CD4-positive, alpha-beta T cell treated with Interferon alpha-2 for 1 hour (primary cell): ENCODE results near the gene EFNA1.

Source experiments
- DNase-seq, 2 donors: peaks; one replicate each; pipeline ENCODE4 v3.0.0-alpha.2; 2020 to 2022

The EFNA1 gene, protein sequence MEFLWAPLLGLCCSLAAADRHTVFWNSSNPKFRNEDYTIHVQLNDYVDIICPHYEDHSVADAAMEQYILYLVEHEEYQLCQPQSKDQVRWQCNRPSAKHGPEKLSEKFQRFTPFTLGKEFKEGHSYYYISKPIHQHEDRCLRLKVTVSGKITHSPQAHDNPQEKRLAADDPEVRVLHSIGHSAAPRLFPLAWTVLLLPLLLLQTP

DNA sequence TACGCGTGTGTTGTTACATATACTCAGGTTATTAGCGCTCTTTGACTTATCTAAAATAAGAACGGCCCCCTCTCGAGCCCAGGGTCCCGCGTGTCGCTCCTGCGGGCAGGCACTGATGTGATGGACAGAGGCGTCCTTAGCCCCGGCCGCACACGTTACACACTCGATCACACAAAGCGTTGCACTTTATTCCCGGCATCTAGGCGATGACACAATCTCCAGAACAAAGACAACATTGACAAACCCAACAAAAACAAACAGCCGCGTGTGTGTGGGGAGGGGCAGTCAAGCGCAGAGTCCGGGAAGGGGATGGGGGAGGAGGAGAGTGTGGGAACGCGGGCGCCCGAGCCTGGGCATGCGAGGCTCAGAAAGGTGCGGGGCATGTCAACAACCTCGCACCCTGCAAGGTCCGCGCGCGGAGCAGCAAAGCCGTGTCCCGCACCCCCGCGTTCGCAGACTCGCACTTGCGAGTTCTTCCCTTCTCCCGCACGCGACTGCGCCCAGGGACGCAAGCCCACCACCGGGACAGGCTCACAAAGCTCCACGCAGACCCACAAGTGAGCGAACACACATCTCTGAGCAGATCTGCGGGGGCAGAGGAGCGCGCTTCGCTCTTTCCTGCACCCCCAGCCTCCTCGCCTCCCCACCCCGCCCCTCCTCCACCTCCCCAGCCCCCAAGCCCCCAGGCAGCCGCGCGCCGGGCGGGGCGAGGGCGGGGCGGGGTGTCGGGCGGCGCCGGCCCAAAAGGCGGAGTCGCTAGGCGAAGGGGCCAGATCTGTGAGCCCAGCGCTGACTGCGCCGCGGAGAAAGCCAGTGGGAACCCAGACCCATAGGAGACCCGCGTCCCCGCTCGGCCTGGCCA lies at the start of gene EFNA1:
EFNA1 (plus strand) TSS at position 772 of the 862 bp plus-strand sequence. CDS start 102 bp downstream, outside the sequence.
- DNase-seq, result peak; percentile 14 to 54

DNA sequence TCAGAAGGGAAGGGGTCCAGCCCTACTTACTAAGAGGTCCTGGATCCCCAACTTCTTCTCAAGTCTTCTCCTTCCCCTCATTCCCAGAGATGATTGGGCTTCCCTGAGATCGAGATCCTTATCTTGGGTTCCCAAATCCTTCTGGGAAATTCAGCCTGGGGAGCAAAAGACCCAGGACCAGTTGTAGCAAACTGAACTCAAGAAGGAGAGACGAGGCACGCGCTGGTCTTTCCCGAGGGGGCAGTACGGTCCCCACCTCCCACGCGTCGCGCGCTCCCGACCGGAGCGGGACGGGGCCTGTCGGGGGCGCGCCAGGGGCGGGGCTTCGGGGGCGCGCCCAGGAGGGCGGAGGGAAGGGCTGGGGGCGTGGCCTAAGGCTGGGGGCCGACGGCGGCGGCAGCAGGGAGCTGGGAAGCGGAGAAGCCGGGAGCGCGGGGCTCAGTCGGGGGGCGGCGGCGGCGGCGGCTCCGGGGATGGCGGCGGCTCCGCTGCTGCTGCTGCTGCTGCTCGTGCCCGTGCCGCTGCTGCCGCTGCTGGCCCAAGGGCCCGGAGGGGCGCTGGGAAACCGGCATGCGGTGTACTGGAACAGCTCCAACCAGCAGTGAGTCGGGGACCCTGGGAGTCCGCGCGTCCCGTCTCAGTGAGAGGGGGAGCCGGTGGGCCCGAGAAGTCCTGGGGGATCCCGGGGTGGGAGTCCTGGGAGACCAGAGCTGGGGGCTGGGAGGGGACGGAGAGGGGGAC lies 49.0 kb upstream of the EFNA1 start, which contains the start of gene EFNA3:
EFNA3 (plus strand) TSS at position 369 of the 741 bp plus-strand sequence; CDS start at position 474, 105 bp downstream.
- DNase-seq, result peak; percentile 54 to 79

DNA sequence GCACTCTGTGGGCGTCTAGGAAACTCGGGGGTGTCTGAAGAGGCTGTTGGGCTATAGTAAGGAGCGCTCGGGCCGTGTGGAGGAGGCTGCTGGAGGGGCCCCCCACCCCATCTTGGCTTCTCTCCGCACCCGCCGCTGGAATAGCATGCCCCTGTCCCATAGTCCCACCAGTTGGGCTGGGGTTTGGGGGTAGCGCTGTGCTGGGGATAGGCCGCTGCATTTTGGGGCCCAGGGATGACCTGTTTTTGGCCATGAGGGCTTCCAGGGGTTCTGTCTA lies 48.5 kb upstream of the EFNA1 start:
- DNase-seq, result no peak

DNA sequence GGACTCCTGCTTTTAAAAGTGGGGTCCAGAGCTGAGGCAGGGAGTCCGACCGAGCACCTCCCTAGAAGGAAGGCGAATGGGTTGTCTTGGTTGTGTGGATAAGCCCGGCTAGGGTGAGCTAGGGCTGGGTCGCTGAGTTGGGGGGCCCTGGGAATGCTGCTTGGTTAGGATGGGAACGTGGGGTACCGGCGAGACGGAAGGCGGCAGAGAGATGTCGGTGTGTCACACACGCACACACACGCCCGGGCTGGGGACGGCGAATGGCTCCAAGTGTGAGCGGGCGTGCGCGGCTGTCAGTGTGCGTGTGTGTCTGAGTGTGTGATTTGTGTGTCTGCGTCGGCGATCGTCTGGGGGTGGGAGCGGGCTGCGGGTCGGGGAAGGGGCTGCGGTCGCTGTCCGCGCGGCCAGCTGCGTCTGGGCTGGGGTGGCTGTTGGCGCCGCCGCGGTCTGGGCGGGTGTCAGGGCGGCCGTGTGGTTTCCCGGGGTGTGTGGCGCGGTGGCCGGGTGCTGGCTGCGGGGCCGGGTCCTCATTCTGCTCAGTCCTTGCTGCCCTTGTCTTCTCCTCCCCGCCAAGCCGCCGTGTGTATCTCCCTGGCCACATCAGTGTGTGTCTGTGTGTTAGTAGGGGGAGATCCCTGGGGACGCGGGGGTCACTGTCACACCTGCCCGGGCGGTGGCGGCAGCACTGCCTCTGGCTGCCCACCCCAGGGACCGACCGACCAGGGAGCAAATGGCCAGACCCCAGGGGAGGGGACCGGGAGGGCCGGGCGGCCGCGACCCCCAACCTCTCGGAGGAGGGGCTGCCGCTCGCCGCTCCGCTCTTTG lies 48.0 kb upstream of the EFNA1 start:
- peak in 1 of 2 donors; percentile 37 for DNase-seq

DNA sequence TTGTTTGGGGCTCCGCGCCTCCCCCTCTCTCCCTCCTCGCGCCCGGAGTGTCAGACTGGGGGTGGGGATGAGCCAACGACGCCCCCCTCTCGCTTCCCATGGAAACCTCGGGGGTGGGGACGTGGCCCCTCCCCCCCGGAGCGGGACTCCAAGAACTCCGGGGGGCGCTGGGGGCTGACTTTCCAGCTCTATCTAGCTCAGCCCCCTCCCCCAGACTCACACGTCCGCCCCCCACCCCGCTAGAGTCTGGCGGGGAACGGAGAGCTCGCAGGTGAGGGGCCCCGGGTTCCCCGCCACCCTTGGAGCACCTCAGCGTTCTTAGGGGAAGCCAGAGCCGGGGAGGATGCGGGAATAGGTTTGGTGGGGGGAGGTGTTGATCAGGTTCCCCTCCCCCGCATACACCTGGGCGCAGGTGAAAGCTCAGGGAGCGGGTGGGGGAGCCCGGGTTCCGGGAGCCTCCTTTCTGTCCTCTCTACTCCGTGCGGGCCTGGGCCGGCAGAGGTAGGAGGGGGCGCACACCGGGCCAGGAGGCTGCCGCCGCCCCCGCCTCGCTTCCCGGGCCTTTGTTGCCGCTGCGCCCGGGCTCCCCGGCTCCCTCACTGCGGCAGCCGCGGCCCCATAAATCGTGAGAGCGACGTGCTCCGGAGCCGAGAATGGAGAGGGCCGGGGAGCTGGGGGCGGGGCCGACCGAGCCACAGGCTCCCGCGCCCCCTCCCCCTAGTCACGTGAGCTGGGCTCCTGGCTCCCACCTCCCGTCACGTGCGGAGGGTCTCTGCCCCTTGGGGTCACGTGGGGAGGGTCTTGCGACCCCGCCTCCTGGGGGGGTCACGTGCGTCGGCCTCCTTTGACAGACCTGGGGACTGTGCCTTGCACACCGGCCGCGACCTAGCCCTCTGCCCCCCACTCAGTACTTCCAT lies 47.1 kb upstream of the EFNA1 start:
- DNase-seq, result peak; percentile 20 to 46

DNA sequence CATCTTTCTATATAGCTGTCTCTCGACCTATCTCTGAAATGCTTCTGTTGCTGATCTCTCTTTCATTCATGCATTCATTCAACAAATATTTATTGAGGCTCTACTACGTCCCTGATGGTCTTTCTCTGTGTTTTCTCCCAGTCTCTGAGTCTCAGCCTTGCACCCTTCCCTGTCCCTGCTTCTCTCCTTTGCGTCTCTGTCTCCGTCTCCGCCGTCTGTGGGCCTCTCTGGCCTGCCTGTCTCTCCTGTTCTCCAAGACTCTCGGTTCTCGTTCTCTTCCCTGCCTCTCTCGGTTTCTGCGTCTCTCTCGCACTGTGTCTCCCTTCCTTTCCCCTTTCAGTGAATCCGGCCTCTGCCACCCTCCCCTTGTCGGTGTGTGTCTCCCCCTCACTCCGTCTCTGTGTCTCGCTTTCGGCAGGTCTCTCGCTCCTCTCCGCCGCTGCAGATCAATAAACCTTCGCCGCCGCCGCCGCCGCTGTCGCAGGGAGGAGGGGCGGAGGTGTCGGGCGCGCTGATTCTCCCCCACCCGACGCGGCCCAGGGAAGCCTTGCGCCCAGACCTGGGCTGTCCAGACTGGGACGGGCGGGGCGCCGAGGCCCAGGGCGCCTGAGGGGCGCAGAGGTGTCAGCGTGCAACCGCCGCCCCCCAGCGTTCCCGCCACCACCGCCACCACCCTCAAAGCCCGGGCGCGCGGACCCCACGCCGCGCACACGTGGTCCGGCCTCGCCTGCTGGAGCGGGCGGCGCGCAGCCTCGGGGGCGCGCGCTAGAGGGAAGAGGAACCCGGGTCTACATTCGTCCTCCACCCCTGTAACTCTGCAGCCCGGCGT lies 46.0 kb upstream of the EFNA1 start:
- peak in 1 of 2 donors; percentile 45 for DNase-seq

DNA sequence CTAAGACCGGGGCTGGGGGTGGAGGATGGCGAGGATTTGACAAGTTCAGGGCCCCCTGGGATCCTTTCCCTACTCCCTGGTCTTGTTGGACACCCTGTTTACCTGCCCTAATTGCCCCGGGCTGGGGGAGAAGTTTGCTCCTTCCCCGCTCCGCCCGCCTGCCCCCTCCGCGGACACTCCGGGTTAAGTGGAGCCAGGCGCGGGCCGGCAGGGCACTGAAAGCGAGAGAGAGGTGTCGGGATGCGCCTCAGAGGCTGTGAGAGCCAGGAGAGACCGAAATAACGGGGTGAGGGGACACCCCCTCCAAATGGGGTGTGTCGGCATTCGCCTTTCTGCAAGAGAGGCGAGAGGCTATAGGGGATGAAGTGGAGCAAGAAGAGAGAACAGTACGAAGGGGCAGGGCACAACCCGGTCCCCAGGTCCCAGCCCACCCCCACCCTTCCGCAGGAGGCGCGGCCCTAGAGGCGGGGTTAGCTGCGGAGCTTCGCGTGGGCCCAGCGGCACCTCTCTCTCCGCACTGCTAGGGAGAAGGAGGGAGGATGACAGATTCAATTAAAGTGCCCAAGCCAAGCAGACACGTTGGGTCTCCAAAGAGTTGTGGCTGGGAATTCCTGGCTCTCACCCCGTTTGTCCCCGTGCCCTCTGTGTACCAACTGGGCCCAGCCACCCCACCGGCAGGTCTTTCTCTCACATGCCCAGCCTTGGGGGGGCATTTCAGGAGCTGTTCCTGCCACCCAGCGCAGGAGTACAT lies 45.2 kb upstream of the EFNA1 start:
- DNase-seq, result peak in 1 of 2 donors; percentile 33

DNA sequence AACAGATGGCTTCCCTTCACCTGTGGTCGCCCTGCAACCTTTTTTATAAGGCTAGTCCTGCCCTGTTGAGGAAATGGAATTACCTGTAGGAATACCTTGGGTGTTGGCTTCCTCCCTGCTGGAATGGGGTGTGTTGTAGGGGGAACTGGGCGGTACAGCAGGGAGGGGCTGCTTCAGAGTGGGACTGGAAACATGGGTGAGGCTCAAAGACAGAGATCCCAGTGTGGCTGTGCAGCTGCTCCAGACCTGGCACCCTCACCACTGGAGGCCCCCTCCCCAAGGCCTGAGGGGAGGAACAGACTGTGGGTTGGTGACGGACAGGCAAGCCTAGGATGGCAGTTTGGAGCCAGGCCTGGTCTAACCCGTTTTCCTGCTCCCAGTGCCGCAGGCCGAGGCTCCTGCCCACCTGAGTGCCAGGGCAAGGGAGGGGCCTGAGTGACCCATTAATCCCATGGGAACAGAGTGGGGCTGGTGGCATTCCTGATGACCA lies 44.6 kb upstream of the EFNA1 start:
- DNase-seq, result no peak

DNA sequence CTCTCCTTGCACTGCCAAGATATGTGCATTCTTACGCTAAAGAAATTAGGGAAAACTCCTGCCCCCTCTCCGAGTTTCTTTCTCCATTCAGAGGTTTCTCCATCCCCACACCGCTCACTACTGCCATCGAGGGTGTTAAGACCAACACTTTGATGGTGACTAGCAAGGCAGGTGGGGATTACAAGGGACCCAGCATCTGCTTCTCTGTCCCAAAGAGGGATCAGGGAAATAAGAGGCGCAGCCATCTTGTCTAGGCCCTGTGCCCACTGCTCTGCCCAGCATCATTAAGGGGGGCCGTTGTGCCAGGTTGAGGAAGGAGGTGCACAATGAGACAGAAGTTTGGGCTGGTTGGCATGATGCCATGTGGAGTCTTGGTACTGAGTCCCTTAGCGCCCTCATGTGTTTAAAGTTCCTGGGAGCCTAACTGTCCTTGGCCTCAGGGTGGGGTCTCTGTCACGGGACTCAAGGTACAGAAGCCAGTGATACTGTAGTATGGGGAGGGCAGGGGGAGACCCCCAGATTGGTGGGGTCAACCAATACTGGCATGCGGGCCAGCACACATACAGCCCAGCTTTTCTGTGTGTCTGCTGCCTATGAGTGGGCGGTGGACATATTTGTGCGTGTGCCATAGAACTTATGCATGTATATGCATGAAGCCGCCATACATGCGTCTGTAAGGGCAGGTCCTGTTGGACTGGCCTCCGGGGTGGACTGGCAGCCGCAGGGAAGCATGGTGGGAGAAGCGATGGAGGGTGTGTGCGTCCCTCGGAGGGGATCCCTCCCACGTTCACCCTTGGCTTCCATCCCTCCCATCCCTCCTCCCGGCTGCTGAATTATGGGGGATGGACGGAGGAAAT lies 43.6 kb upstream of the EFNA1 start:
- DNase-seq, result peak in 1 of 2 donors; percentile 47

DNA sequence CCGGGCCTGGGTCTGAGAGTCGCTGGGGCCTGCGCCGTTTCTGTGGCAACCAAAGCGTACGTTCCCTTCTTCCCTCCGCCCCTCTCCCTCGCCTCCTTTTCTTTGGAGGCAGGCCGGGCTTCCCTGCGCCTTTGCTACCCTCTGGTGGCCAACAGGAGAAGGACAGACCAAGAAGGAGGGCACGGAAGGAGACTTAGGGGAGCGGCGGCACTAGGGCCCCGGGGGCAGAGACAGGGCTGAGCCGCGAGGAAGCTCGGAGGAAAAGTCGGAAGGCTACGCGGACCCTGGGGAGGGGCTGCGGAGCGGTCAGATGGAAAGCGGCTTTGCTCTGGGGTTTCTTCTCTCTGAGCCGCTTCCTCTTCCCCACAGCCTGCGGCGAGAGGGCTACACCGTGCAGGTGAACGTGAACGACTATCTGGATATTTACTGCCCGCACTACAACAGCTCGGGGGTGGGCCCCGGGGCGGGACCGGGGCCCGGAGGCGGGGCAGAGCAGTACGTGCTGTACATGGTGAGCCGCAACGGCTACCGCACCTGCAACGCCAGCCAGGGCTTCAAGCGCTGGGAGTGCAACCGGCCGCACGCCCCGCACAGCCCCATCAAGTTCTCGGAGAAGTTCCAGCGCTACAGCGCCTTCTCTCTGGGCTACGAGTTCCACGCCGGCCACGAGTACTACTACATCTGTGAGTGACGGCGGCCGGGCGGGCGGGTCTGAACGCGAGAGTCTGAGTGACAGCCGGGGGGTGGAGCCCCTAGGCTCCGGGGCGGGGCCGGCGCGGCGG lies 42.8 kb upstream of the EFNA1 start:
- DNase-seq, result peak; percentile 90 to 93

DNA sequence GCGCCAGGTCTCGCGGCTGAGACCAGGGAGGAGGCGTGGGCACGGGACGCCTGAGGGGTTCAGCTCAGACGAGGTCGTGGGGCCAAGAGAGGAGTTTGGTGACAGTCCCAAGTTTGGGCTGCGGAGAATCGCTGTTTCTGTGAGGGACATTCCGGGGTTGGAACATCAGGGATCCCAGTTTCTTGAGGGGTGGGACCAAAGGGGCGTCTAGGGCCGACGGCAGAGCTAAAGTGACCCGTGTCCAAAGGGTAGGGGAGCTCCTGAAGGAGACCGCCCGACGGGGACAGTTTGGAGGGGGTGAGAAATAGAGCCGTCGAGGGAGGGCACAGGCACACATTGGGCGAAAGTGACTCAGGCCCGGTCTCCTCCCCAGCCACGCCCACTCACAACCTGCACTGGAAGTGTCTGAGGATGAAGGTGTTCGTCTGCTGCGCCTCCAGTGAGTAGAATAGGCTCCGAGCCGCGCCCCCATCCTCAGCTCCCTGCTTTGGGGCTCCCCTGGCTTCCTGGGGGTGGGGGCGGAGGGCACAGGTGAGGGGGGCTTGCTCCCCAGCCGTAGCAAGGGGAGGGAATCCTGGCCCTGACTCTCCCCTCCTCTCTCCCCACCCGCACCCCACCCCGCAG lies 42.1 kb upstream of the EFNA1 start:
- peak; percentile 66 to 76 for DNase-seq

DNA sequence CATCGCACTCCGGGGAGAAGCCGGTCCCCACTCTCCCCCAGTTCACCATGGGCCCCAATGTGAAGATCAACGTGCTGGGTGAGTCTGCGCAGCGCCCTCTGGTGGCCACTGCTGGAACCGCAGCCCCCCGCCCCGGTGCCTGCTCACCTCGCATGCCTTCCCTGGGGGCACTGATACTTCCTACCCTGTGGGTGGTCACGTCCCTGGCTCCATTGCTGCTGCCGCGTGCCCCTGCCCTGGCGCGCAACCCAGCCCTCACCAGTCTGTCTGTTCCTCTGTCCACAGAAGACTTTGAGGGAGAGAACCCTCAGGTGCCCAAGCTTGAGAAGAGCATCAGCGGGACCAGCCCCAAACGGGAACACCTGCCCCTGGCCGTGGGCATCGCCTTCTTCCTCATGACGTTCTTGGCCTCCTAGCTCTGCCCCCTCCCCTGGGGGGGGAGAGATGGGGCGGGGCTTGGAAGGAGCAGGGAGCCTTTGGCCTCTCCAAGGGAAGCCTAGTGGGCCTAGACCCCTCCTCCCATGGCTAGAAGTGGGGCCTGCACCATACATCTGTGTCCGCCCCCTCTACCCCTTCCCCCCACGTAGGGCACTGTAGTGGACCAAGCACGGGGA lies 41.4 kb upstream of the EFNA1 start:
- peak; percentile 77 to 85 for DNase-seq

DNA sequence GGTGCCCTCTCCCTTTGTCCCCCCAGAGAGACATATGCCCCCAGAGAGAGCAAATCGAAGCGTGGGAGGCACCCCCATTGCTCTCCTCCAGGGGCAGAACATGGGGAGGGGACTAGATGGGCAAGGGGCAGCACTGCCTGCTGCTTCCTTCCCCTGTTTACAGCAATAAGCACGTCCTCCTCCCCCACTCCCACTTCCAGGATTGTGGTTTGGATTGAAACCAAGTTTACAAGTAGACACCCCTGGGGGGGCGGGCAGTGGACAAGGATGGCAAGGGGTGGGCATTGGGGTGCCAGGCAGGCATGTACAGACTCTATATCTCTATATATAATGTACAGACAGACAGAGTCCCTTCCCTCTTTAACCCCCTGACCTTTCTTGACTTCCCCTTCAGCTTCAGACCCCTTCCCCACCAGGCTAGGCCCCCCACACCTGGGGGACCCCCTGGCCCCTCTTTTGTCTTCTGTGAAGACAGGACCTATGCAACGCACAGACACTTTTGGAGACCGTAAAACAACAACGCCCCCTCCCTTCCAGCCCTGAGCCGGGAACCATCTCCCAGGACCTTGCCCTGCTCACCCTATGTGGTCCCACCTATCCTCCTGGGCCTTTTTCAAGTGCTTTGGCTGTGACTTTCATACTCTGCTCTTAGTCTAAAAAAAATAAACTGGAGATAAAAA lies 40.7 kb upstream of the EFNA1 start:
- no peak for DNase-seq

DNA sequence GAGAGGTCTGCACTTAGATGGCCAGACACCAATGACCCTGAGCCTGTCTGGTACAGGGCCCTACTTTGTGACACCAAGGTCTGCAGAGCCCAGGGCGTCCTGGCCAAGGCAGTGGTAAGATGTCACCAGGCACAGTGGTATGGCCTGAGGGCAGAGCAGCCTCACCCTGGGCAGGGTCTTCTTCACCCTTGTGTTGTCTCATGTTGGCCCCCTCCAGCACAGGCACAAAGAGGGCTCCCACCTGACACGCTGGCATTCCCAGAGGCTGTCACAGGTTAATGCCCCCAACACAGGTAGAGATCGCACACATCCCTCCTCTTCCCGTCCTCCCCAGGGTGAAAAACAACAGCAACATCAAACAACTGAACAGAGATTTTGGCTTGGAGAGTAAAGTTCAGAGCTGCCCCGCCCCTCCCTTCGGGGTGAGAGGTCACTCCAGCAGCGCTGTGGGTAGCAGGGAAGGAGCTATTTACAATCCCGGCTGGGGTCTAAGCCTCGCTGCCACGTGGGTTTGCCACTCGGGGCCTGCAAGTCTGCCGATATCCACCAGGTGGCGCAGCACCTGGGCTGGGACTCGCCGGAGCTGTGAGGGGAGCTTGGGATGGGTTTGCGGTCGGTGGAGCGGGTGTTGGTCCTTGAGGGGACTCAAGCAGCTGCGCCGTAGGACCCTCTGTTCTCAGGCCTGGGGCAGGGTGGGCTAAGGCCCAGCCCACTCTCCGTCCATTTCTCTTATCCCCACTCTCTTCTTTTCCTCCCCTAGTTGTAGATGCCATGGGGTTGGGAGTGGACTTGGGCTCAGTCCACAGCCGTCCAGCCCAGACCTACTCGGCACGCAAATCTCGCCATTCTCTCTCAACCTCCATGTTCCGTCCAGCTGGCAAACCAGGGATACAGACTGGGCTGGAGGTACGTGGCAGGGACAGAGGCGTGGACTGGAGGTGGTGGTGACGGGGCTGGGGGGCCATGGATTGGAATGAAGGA lies 36.3 kb upstream of the EFNA1 start:
- peak; percentile 74 to 84 for DNase-seq

DNA sequence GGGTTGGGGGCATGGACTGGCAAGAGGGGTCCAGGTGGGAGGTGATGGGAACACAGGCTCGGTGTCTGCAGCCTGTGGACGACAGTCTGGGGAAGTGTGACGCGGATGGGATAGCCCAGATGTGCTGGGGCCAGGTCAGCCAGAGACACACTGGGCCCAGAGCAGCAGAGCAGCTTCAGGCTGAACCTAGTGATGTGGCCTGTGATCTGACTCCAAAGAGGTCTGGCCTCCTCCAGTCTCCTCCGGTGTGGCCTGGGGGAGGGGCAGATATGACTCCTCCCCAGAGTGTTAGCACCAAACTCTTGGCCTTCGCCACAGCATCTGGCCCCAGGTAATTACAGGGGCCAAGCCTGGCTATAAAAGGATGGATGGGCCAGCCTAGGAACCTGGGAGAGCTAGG lies 35.5 kb upstream of the EFNA1 start:
- DNase-seq, result no peak
